Measurements from ENCODE around the gene FXYD5.

- TF ChIP-seq, protein P1, sequence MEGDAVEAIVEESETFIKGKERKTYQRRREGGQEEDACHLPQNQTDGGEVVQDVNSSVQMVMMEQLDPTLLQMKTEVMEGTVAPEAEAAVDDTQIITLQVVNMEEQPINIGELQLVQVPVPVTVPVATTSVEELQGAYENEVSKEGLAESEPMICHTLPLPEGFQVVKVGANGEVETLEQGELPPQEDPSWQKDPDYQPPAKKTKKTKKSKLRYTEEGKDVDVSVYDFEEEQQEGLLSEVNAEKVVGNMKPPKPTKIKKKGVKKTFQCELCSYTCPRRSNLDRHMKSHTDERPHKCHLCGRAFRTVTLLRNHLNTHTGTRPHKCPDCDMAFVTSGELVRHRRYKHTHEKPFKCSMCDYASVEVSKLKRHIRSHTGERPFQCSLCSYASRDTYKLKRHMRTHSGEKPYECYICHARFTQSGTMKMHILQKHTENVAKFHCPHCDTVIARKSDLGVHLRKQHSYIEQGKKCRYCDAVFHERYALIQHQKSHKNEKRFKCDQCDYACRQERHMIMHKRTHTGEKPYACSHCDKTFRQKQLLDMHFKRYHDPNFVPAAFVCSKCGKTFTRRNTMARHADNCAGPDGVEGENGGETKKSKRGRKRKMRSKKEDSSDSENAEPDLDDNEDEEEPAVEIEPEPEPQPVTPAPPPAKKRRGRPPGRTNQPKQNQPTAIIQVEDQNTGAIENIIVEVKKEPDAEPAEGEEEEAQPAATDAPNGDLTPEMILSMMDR (IDR thresholded peaks at IDR 0.05; ENCODE audit: low read depth, low read length, poor library complexity, severe bottlenecking): no peak
- TF ChIP-seq EZH2phosphoT487 (IDR thresholded peaks at IDR 0.05; ENCODE audit: borderline replicate concordance, low read length): no peak
Observed at GRCh38 chr19:35110974-35111373, 43.6 kb upstream of the FXYD5 start.
